ENCODE results near the gene RYR1. TPM values are rescaled to one million over a fixed set of nuclear protein-coding genes. Genes with fewer than 3 reads are reported as not detected.

RYR1 gene
- total RNA-seq, 2 experiments from 2014 or later: 0.20 to 1.2 TPM

GRCh38 chr19:38399537-38399936 is 34.0 kb upstream of the RYR1 start:
- intact Hi-C loops (cut with DNase I, micrococcal nuclease): loop anchor here in 1 of 2 experiments (10.0 kb wide), 1 partner anchor 935 kb away; the partner anchor contains the start of gene GMFG
- CTCF ChIA-PET: no interaction called here
- no peak for TF ChIP-seq CTCF (IDR thresholded peaks at IDR 0.05)
- POLR2A ChIA-PET: no interaction called here
- Histone ChIP-seq H3K4me3 (ENCODE audit: low read length) (no peak overlapping the region), H3K4me1 (ENCODE audit: insufficient read depth, low read length) (peaks cover 35% of the 10 kb centered on the region), H3K9me3 (ENCODE audit: control insufficient read depth in 1 of 2, insufficient read depth in 1 of 2, low read length in 2 of 2) (no peaks in the 10 kb centered on the region), H3K36me3 (ENCODE audit: insufficient read depth, low read length) (no peaks in the 10 kb centered on the region), H3K27me3 (ENCODE audit: control insufficient read depth in 1 of 2, insufficient read depth in 2 of 2, low read length in 2 of 2) (no peaks in the 10 kb centered on the region), H3K27ac (ENCODE audit: low read depth in 1 of 2, low read length in 2 of 2) (no peak overlapping the region)
- H3K4me1 Mint-ChIP-seq (ENCODE audit: low read depth): peaks cover 32% of the 10 kb centered on the region
- peaks cover 5% of the 10 kb centered on the region for H3K36me3 Mint-ChIP-seq (ENCODE audit: low read depth)
- no peaks in the 10 kb centered on the region for H3K27me3 Mint-ChIP-seq
- no peak for ATAC-seq (ENCODE audit: poor library complexity)
- no peak overlapping the region for H3K27ac Mint-ChIP-seq
- no peaks in the 10 kb centered on the region for H3K9me3 Mint-ChIP-seq
- no peak overlapping the region for H3K4me3 Mint-ChIP-seq
- DNase-seq: no peak

- POLR2A ChIA-PET: no interaction called here
- intact Hi-C loops (cut with DNase I, micrococcal nuclease): loop anchor here (5.0 to 10.0 kb wide), 4 partner anchors 117 to 552 kb away; partner anchors contain the start of genes EIF3K (in 2 of the 2) and MAP4K1 (in 2 of the 2)
- Mint-ChIP-seq H3K9me3 (no peaks in the 10 kb centered on the region), H3K4me1 (ENCODE audit: low read depth) (peaks cover 26% of the 10 kb centered on the region), H3K4me3 (peak overlapping the region; percentile 34), H3K36me3 (ENCODE audit: low read depth) (peaks cover 13% of the 10 kb centered on the region), H3K27me3 (no peaks in the 10 kb centered on the region), H3K27ac (peak overlapping the region; percentile 61)
- ATAC-seq (ENCODE audit: poor library complexity): no peak
- CTCF ChIA-PET: no interaction called here
- no peak for TF ChIP-seq CTCF (IDR thresholded peaks at IDR 0.05)
- no peak for DNase-seq
- peaks cover 33% of the 10 kb centered on the region for H3K4me1 ChIP-seq (ENCODE audit: insufficient read depth, low read length)
- peaks cover 7% of the 10 kb centered on the region for H3K36me3 ChIP-seq (ENCODE audit: insufficient read depth, low read length)
- H3K27me3 ChIP-seq (ENCODE audit: control insufficient read depth in 1 of 2, insufficient read depth in 2 of 2, low read length in 2 of 2): no peaks in the 10 kb centered on the region
- H3K27ac ChIP-seq (ENCODE audit: low read depth in 1 of 2, low read length in 2 of 2): no peak overlapping the region
- H3K9me3 ChIP-seq (ENCODE audit: control insufficient read depth in 1 of 2, insufficient read depth in 1 of 2, low read length in 2 of 2): no peaks in the 10 kb centered on the region
- H3K4me3 ChIP-seq (ENCODE audit: low read length): no peak overlapping the region
Measured at GRCh38 chr19:38400361-38400760, 33.1 kb upstream of the RYR1 start.

GRCh38 chr19:38401148-38401547 is 32.3 kb upstream of the RYR1 start:
- Histone ChIP-seq H3K4me3 (ENCODE audit: low read length) (no peak overlapping the region), H3K27ac (ENCODE audit: low read depth in 1 of 2, low read length in 2 of 2) (no peak overlapping the region), H3K4me1 (ENCODE audit: insufficient read depth, low read length) (peaks cover 31% of the 10 kb centered on the region), H3K27me3 (ENCODE audit: control insufficient read depth in 1 of 2, insufficient read depth in 2 of 2, low read length in 2 of 2) (no peaks in the 10 kb centered on the region), H3K36me3 (ENCODE audit: insufficient read depth, low read length) (peaks cover 7% of the 10 kb centered on the region), H3K9me3 (ENCODE audit: control insufficient read depth in 1 of 2, insufficient read depth in 1 of 2, low read length in 2 of 2) (no peaks in the 10 kb centered on the region)
- ChIA-PET CTCF (no interaction called here), POLR2A (interaction anchor here (4.1 kb wide), 1 partner anchor 27 kb away, joined by 73 read pairs; the partner anchor contains the start of gene PSMD8)
- H3K4me1 Mint-ChIP-seq (ENCODE audit: low read depth): peaks cover 25% of the 10 kb centered on the region
- ATAC-seq (ENCODE audit: poor library complexity) (no peak), DNase-seq (no peak)
- peak overlapping the region; percentile 66 for H3K4me3 Mint-ChIP-seq
- H3K36me3 Mint-ChIP-seq (ENCODE audit: low read depth): peaks cover 15% of the 10 kb centered on the region
- peak overlapping the region; percentile 66 for H3K27ac Mint-ChIP-seq
- no peak for TF ChIP-seq CTCF (IDR thresholded peaks at IDR 0.05)
- no peaks in the 10 kb centered on the region for H3K27me3 Mint-ChIP-seq
- no peaks in the 10 kb centered on the region for H3K9me3 Mint-ChIP-seq
- intact Hi-C loops (cut with DNase I, micrococcal nuclease): loop anchor here (5.0 to 10.0 kb wide), 4 partner anchors 116 to 551 kb away; partner anchors contain the start of genes EIF3K (in 2 of the 2) and MAP4K1 (in 2 of the 2)

All from CD4-positive, alpha-beta T cell (primary cell).